ENCODE data around the gene GPR137.

- TF ChIP-seq CTCF (conservative IDR thresholded peaks at IDR 0.05; ENCODE audit: low read length) (no peak), EZH2phosphoT487 (IDR thresholded peaks at IDR 0.05; ENCODE audit: borderline replicate concordance, low read depth, low read length) (no peak)
These were observed 2.2 kb downstream of the GPR137 start for GRCh38 chr11:64287676-64288352.

All from OCI-LY7 (cell line).